ENCODE measurements around the gene MIDN. TPM values are rescaled to one million over a fixed set of nuclear protein-coding genes. Genes with fewer than 3 reads are reported as not detected.

The MIDN gene
- total and polyA plus RNA-seq, 2 of the 4 experiments (the other 2 are of a cell fraction) = 2.5 to 26.0 TPM

DNA sequence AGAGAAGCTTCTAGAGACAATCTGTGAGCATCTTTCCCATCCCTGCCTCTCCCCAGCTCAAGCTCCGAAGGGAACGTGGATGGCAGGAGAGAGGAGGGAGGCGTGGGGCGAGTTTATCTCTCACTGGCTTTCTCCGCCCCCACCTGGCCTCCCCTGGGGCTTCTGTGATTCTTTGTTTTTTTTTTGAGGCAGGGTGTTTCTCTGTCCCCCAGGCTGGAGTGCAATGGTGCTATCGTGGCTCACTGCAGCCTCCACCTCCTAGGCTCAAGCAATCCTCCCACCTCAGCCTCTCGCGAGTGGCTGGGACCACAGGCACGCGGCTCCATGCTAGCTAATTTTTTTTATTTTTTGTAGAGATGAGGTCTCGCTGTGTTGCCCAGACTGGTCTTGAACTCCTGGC, 60.3 kb downstream of the MIDN start:
- Histone ChIP-seq H3K9me1 (ENCODE audit: insufficient read depth, low read length) (no peaks in the 10 kb centered on the region), H3K79me1 (ENCODE audit: low read depth in 1 of 2, low read length in 2 of 2) (no peaks in the 10 kb centered on the region), H3K36me3 (ENCODE audit: control insufficient read depth, insufficient read depth, low read length) (no peaks in the 10 kb centered on the region), H4K20me1 (ENCODE audit: insufficient read depth, low read length) (no peaks in the 10 kb centered on the region; the same call in 1 of the 2 replicates), H4K8ac (ENCODE audit: low read depth in 2 of 2, low read length in 2 of 2) (no peak overlapping the region), H3K4me3 (ENCODE audit: insufficient read depth, low read depth, low read length) (no peak overlapping the region), H3K56ac (ENCODE audit: extremely low read depth, insufficient read depth, low read length) (no peak overlapping the region), H3K4me1 (ENCODE audit: control insufficient read depth, insufficient read depth, low read length) (no peaks in the 10 kb centered on the region), H2BK15ac (ENCODE audit: low read depth, low read length) (no peak overlapping the region), H3K27me3 (ENCODE audit: control insufficient read depth, insufficient read depth, low read length) (peaks cover 2% of the 10 kb centered on the region; the same call in 1 of the 2 replicates), H2BK20ac (ENCODE audit: low read depth, low read length) (no peak overlapping the region), H2AK9ac (replicated peaks; ENCODE audit: low read depth, low read length, poor library complexity) (no peak overlapping the region), H3K14ac (replicated peaks; ENCODE audit: low read depth, low read length) (no peak overlapping the region), H3K4ac (ENCODE audit: low read depth, low read length) (no peak overlapping the region), H4K5ac (ENCODE audit: low read depth, low read length) (no peak overlapping the region), H2BK120ac (ENCODE audit: low read depth, low read length) (no peak overlapping the region), H3K18ac (ENCODE audit: low read depth, low read length) (no peak overlapping the region), H2AK5ac (ENCODE audit: low read depth, low read length) (no peak overlapping the region), H3K4me2 (ENCODE audit: low read depth, low read length) (no peak overlapping the region), H3K9me3 (ENCODE audit: control insufficient read depth, insufficient read depth, low read length) (no peaks in the 10 kb centered on the region), H3K27ac (ENCODE audit: insufficient read depth, low read length) (no peak overlapping the region), H2AFZ (replicated peaks; ENCODE audit: low read length, poor library complexity) (no peak overlapping the region), H4K91ac (ENCODE audit: insufficient read depth, low read depth, low read length) (no peak overlapping the region), H3K9ac (ENCODE audit: low read depth, low read length) (no peak overlapping the region), H3K23ac (ENCODE audit: low read depth, low read length) (no peak overlapping the region), H2BK5ac (ENCODE audit: low read depth, low read length, poor library complexity, severe bottlenecking) (no peak overlapping the region)
- CTCF ChIA-PET = no interaction called here
- ATAC-seq (ENCODE audit: low read depth) (no peak), DNase-seq (no peak)
- WGBS, 2 experiments (ENCODE audit: extremely low coverage in 2 of 2, insufficient read length in 1 of 2) = no CpG with 5 or more reads among the region's 11 CpGs
- TF ChIP-seq MXI1 (IDR thresholded peaks at IDR 0.05; ENCODE audit: borderline replicate concordance, low read depth, low read length) (no peak), NFE2L2 (IDR thresholded peaks at IDR 0.05; ENCODE audit: low read depth, low read length) (no peak), RAD21 (IDR thresholded peaks at IDR 0.05; ENCODE audit: low read length) (no peak), RFX5 (IDR thresholded peaks at IDR 0.05; ENCODE audit: low read depth, low read length) (no peak), MAFK (IDR thresholded peaks at IDR 0.05; ENCODE audit: low read depth, low read length) (no peak), CHD1 (IDR thresholded peaks at IDR 0.05; ENCODE audit: low read depth, low read length) (no peak), BHLHE40 (IDR thresholded peaks at IDR 0.05; ENCODE audit: low read depth, low read length) (no peak), CEBPB (IDR thresholded peaks at IDR 0.05; ENCODE audit: low read depth, low read length) (no peak), MAZ (IDR thresholded peaks at IDR 0.05; ENCODE audit: borderline replicate concordance, low read depth, low read length) (no peak)
- TF ChIP-seq, protein P1, sequence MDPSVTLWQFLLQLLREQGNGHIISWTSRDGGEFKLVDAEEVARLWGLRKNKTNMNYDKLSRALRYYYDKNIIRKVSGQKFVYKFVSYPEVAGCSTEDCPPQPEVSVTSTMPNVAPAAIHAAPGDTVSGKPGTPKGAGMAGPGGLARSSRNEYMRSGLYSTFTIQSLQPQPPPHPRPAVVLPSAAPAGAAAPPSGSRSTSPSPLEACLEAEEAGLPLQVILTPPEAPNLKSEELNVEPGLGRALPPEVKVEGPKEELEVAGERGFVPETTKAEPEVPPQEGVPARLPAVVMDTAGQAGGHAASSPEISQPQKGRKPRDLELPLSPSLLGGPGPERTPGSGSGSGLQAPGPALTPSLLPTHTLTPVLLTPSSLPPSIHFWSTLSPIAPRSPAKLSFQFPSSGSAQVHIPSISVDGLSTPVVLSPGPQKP (IDR thresholded peaks at IDR 0.05; ENCODE audit: borderline replicate concordance, low read depth, low read length) = no peak
- BruUV-seq (replicated peaks) = no TSS peak
- dilution Hi-C loops (cut with HindIII; ENCODE audit: low sequenced_read_pairs, unreplicated experiment) = no loop called here
- in situ Hi-C loops (cut with MboI; ENCODE audit: low sequenced_read_pairs) = no loop called here
- POLR2A ChIA-PET (ENCODE audit: unreplicated experiment) = interaction anchor here (0.7 kb wide), 1 partner anchor 164 kb away, joined by 8 read pairs; no protein-coding TSS in a partner anchor
- intact Hi-C loops (cut with micrococcal nuclease) = no loop called here

Other genes starting within 250 kb of the MIDN start
- under 0.01 and 0.28 TPM in 2 replicates for gene GRIN3B, start 248.2 kb upstream of the MIDN start, total RNA-seq (2012; rRNA removed)
- gene GRIN3B, start 248.2 kb upstream of the MIDN start, polyA plus RNA-seq (2012; rRNA removed) = 0.91 and 1.8 TPM in 2 replicates
- 22.6 and 26.4 TPM in 2 replicates for gene TMEM259, start 227.5 kb upstream of the MIDN start, total RNA-seq (2012; rRNA removed)
- gene TMEM259, start 227.5 kb upstream of the MIDN start, polyA plus RNA-seq (2012; rRNA removed) = 153 and 181 TPM in 2 replicates
- gene RNU6-2, start 227.1 kb upstream of the MIDN start, total RNA-seq (2012; rRNA removed) = not detected in 2 replicates
- gene RNU6-2, start 227.1 kb upstream of the MIDN start, polyA plus RNA-seq (2012; rRNA removed) = not detected in 2 replicates
- gene CNN2, start 222.0 kb upstream of the MIDN start, total RNA-seq (2012; rRNA removed) = 270 and 272 TPM in 2 replicates
- 385 and 395 TPM in 2 replicates for gene CNN2, start 222.0 kb upstream of the MIDN start, polyA plus RNA-seq (2012; rRNA removed)
- gene ABCA7, start 208.5 kb upstream of the MIDN start, total RNA-seq (2012; rRNA removed) = 0.36 and 0.56 TPM in 2 replicates
- 3.2 and 3.3 TPM in 2 replicates for gene ABCA7, start 208.5 kb upstream of the MIDN start, polyA plus RNA-seq (2012; rRNA removed)
- gene ARHGAP45, start 181.4 kb upstream of the MIDN start, total RNA-seq (2012; rRNA removed) = 0.83 and 1.3 TPM in 2 replicates
- gene ARHGAP45, start 181.4 kb upstream of the MIDN start, polyA plus RNA-seq (2012; rRNA removed) = 1.4 and 1.7 TPM in 2 replicates
- gene POLR2E, start 153.2 kb upstream of the MIDN start, total RNA-seq (2012; rRNA removed) = 195 and 294 TPM in 2 replicates
- 391 and 449 TPM in 2 replicates for gene POLR2E, start 153.2 kb upstream of the MIDN start, polyA plus RNA-seq (2012; rRNA removed)
- 357 and 415 TPM in 2 replicates for gene GPX4, start 144.6 kb upstream of the MIDN start, total RNA-seq (2012; rRNA removed)
- gene GPX4, start 144.6 kb upstream of the MIDN start, polyA plus RNA-seq (2012; rRNA removed) = 1,083 and 1,136 TPM in 2 replicates
- 13.4 and 13.6 TPM in 2 replicates for gene SBNO2, start 74.3 kb upstream of the MIDN start, total RNA-seq (2012; rRNA removed)
- 40.4 and 40.5 TPM in 2 replicates for gene SBNO2, start 74.3 kb upstream of the MIDN start, polyA plus RNA-seq (2012; rRNA removed)
- gene STK11, start 42.8 kb upstream of the MIDN start, total RNA-seq (2012; rRNA removed) = 39.3 and 45.0 TPM in 2 replicates
- gene STK11, start 42.8 kb upstream of the MIDN start, polyA plus RNA-seq (2012; rRNA removed) = 40.9 and 42.8 TPM in 2 replicates
- 0.18 and 0.56 TPM in 2 replicates for gene CBARP, start 10.6 kb upstream of the MIDN start, total RNA-seq (2012; rRNA removed)
- 3.9 and 8.5 TPM in 2 replicates for gene CBARP, start 10.6 kb upstream of the MIDN start, polyA plus RNA-seq (2012; rRNA removed)
- gene ATP5F1D, start 6.8 kb upstream of the MIDN start, total RNA-seq (2012; rRNA removed) = 7.3 and 13.6 TPM in 2 replicates
- 140 and 189 TPM in 2 replicates for gene ATP5F1D, start 6.8 kb upstream of the MIDN start, polyA plus RNA-seq (2012; rRNA removed)
- 226 and 299 TPM in 2 replicates for gene CIRBP, start 20.7 kb downstream of the MIDN start, total RNA-seq (2012; rRNA removed)
- gene CIRBP, start 20.7 kb downstream of the MIDN start, polyA plus RNA-seq (2012; rRNA removed) = 405 and 542 TPM in 2 replicates
- 7.5 and 10.6 TPM in 2 replicates for gene FAM174C, start 26.9 kb downstream of the MIDN start, total RNA-seq (2012; rRNA removed)
- 61.8 and 93.4 TPM in 2 replicates for gene FAM174C, start 26.9 kb downstream of the MIDN start, polyA plus RNA-seq (2012; rRNA removed)
- not detected in 2 replicates for gene EFNA2, start 37.3 kb downstream of the MIDN start, total RNA-seq (2012; rRNA removed)
- gene EFNA2, start 37.3 kb downstream of the MIDN start, polyA plus RNA-seq (2012; rRNA removed) = not detected in 2 replicates
- gene NDUFS7, start 135.3 kb downstream of the MIDN start, total RNA-seq (2012; rRNA removed) = 60.8 and 64.7 TPM in 2 replicates
- gene NDUFS7, start 135.3 kb downstream of the MIDN start, polyA plus RNA-seq (2012; rRNA removed) = 136 and 167 TPM in 2 replicates
- gene GAMT, start 153.0 kb downstream of the MIDN start, total RNA-seq (2012; rRNA removed) = 22.8 and 23.9 TPM in 2 replicates
- 51.8 and 63.6 TPM in 2 replicates for gene GAMT, start 153.0 kb downstream of the MIDN start, polyA plus RNA-seq (2012; rRNA removed)
- gene DAZAP1, start 159.0 kb downstream of the MIDN start, total RNA-seq (2012; rRNA removed) = 22.0 and 35.3 TPM in 2 replicates
- 62.8 and 63.6 TPM in 2 replicates for gene DAZAP1, start 159.0 kb downstream of the MIDN start, polyA plus RNA-seq (2012; rRNA removed)
- 834 and 1,179 TPM in 2 replicates for gene RPS15, start 189.8 kb downstream of the MIDN start, total RNA-seq (2012; rRNA removed)
- 1,855 and 2,269 TPM in 2 replicates for gene RPS15, start 189.8 kb downstream of the MIDN start, polyA plus RNA-seq (2012; rRNA removed)
- gene APC2, start 201.5 kb downstream of the MIDN start, total RNA-seq (2012; rRNA removed) = 0.28 and 0.36 TPM in 2 replicates
- 0.41 and 0.42 TPM in 2 replicates for gene APC2, start 201.5 kb downstream of the MIDN start, polyA plus RNA-seq (2012; rRNA removed)
- 10.4 and 10.6 TPM in 2 replicates for gene C19orf25, start 230.6 kb downstream of the MIDN start, total RNA-seq (2012; rRNA removed)
- gene C19orf25, start 230.6 kb downstream of the MIDN start, polyA plus RNA-seq (2012; rRNA removed) = 34.9 and 40.8 TPM in 2 replicates
- 0.56 and 0.72 TPM in 2 replicates for gene PCSK4, start 241.8 kb downstream of the MIDN start, total RNA-seq (2012; rRNA removed)
- gene PCSK4, start 241.8 kb downstream of the MIDN start, polyA plus RNA-seq (2012; rRNA removed) = 1.7 and 2.9 TPM in 2 replicates
- gene REEP6, start 242.6 kb downstream of the MIDN start, total RNA-seq (2012; rRNA removed) = 1.3 and 1.7 TPM in 2 replicates
- gene REEP6, start 242.6 kb downstream of the MIDN start, polyA plus RNA-seq (2012; rRNA removed) = 2.2 and 3.2 TPM in 2 replicates